Right kidney (tissue), 1 donor: ENCODE measurements around the gene SASH3.

Source experiments
- DNase-seq: peaks from one replicate; pipeline ENCODE4 v3.0.0-alpha.2; 2016

The SASH3 gene

GRCh38 chrX:129783291-129783713 is 3.6 kb downstream of the SASH3 start:
- DNase-seq, result no peak

DNA sequence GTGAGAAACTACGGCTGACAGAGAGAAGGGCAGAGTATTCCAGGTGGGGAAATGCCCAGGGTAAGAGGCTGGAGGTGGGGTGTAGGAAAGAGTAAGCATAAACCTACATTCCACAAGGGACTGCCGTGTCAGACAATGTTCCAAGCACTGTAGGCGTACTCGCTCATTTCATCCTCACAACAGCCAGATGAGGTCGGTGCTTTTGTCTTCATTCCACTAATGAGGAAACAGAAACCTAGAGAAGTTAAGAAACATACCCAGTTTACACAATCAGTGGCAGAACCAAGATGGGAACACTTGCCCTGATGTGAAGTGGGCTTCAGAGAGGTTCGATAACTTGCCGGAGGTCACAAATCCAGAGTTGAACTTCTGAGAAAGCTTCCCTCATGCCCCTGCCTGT is 4.6 kb downstream of the SASH3 start:
- no peak for DNase-seq

- DNase-seq, result no peak
Measured at GRCh38 chrX:129785160-129785947, 5.6 kb downstream of the SASH3 start.

GRCh38 chrX:129786210-129786651 is 6.5 kb downstream of the SASH3 start:
- DNase-seq, result no peak

DNA sequence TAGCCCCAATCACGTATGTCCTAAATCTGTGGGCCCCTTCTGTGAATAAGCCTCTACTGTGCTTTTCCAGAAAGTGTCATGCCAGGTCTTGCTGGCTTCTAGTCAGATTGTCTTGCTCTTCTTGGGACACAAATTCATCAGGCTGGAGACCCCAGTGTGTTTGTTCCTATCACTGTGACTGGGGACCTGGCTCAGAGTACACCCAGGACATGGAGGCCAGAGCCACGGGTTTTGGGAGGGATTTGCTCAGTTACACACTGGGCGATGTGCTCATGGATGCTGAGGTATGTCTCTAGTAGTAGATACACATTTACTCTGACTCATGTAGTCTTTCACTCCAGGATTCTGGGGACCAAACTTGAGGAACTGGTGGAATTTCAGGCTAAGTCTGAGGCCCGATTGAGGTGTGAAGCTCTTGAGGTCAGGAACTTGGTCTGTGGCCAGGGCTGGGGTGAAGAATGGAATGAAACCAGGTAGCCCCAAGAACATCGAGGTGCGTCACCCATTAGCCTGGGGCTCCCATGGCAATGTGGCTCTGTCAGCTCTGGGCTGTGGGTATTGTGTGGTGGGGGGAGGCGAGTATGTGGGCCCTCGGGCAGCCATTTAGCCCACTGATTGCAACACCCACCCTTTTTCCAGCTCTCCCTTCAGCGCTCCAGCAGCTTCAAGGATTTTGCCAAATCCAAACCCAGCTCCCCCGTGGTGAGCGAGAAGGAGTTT is 7.7 kb downstream of the SASH3 start:
- DNase-seq, result no peak

GRCh38 chrX:129788527-129788926 is 8.8 kb downstream of the SASH3 start:
- DNase-seq, result no peak

DNA sequence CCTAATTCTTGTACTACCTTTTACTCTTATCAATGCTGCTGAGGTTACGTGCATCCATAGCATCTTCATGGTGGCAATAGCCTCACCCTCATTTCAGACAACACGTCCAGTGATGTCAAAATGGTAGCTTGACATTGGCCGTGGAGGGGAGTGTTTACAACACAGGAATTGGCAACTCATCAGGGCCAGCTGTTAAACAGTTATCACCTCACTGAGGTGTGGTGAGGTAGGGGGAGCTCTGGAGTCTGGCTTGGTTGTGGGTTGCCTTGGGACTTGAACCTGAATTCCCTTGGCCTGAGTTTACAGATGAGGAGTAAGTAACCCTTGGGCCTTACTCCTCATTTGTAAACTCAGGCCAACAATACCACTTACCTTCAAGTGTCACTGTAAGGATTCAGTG is 10.4 kb downstream of the SASH3 start:
- no peak for DNase-seq

DNA sequence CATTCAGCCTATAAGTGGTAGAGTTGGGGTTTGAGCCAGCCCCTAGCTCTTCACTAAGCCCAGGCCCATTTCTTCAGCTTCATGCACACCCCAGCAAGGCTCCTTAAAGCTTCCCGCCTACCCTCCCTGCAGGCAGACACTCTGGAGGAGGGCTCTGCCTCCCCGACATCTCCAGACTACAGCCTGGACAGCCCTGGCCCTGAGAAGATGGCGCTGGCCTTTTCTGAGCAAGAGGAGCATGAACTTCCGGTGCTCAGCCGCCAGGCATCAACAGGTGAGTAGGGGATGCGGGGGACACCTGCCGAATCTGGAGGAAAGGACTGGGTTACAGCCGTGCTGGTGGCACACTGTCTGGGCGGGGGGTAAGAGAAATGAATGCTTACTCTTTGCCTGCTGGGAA is 11.1 kb downstream of the SASH3 start:
- no peak for DNase-seq

- no peak for DNase-seq
Measured at GRCh38 chrX:129791336-129791735, 11.6 kb downstream of the SASH3 start.

DNA sequence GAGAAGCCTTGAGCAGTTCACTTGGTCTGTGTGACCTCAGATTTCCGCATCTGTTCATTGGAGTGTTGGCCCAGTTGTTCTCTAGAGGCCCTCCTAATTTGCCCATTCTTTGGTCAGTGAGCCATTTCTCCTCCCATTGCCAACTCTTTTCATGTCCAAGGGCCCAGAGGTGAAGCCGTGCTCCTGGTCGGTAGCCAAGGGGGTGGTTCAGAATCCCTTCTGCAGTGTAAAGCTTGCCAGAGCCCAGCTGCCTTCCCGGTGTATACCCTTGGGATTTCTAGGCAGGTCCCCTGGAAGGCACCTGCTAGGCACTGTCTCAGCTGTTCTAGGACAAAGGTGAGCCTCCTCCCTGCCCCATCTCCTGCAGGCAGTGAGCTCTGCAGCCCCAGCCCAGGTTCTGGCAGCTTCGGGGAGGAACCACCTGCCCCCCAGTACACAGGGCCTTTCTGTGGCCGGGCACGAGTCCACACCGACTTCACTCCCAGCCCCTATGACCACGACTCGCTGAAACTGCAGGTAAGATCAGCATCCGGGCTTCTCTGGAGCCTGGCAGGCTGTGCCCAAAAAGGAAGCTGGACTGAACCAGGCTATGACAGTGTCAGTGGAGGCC is 12.3 kb downstream of the SASH3 start:
- no peak for DNase-seq

DNA sequence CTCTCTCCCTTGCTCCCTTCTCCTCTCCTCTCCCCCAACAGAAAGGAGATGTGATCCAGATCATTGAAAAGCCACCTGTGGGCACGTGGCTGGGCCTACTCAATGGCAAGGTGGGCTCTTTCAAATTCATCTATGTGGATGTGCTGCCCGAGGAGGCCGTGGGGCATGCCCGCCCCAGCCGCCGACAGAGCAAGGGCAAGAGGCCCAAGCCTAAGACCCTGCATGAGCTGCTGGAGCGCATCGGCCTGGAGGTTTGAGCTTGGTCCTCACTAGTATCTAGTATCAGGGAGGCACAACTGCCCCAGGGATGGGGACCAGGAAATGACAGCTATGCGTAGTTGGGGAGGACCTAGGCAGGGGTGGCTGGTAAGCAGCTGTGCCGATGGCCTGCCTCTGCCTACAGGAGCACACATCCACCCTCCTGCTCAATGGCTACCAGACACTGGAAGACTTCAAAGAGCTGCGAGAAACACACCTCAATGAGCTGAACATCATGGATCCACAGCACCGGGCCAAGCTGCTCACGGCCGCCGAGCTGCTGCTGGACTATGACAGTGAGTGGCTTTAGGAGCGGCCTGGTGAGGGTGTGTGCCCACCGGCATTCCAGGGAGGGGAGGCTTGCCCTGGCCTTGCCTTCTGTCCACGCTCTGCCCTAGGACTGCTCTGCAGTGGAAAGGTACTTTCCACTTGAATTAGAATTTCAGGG is 13.0 kb downstream of the SASH3 start:
- DNase-seq, result no peak

DNA sequence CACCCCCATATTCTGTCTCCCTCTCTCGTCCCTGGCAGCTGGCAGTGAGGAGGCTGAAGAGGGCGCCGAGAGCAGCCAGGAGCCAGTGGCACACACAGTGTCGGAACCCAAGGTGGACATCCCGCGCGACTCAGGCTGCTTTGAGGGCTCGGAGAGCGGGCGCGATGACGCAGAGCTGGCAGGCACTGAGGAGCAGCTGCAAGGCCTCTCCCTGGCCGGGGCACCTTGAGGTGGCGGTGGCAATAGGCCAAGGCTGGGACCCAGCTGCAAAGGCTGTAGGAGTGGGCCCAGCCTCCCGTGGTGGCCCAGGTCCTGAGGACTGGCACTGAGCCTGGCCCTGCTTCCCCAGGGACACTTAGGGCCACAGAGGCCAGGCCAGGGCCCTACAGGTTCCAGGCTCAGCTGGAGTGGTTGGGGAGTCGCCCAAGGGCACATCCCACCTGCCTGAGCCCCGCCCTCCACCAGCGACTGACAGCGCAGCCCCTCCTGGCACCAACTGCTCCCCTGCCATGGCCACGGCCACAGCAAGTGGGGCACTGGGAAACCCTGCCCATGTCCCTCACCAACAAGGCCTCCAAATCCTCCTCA is 13.9 kb downstream of the SASH3 start:
- DNase-seq, result no peak

GRCh38 chrX:129795584-129795983 is 15.8 kb downstream of the SASH3 start:
- no peak for DNase-seq

GRCh38 chrX:129797251-129797906 is 17.6 kb downstream of the SASH3 start:
- DNase-seq, result no peak

DNA sequence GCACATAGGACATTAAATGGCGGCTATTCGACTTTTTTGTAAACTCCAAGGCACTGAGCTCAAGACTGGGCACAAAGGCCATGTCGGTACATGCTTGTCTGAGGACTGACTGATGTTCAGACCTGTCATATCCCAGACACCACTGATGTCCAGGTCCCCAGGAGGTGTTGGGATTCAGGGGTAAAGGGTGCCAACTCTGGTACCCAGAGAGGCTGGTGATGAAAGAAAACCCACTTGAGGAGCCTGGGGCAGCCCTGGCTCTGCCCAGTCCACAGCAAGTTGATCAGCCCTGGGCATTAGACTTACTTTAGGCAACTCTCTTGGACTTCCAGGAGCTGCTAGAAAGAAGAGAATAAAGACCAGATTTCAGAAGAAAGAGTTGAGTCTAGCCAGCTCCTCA is 18.7 kb downstream of the SASH3 start:
- no peak for DNase-seq

GRCh38 chrX:129798888-129799287 is 19.1 kb downstream of the SASH3 start:
- no peak for DNase-seq

GRCh38 chrX:129800186-129800585 is 20.4 kb downstream of the SASH3 start:
- DNase-seq, result no peak

DNA sequence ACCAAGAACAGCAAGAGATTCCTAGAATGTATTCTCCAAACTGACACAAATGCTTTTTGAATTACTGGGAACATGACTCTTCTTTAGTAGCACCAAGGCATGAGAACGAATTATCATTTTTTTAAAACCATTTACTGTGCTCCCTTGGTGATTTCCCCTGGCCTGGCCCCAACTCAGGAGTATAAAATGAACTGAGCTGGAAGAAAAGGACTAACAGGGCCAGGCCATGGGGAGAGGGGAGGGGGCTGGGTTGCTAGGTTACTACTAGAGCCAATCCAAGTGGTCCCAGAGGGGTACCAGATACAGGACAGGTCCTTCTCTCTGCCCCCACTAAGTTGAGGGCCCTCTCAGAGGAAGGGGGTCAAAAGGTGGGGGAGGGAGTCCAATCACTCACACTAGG is 23.1 kb downstream of the SASH3 start:
- no peak for DNase-seq

DNA sequence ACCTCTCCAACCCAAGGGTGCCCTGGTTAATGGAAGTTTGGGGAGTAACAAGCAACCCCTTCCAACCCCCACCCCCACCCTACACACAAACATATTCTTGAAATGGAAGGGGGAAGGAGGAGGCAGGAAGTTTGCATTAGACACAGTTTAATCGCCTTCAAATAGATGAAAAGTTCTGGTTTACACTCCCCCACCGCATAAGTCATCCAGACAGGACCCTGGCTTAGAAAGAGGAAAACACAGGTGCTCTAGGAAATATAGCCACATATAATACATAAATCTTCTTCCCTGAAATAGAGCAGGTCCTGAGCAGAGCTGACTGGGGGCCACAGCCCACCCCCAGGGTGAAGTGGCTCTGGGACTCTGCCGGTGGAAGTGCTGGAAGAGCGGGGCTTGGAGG is 25.1 kb downstream of the SASH3 start:
- no peak for DNase-seq

- DNase-seq, result no peak
Measured at GRCh38 chrX:129808158-129808828, 28.5 kb downstream of the SASH3 start.
